GM04504 (cell line): ENCODE measurements around the gene GCM1.

Source experiments
- DNase-seq: peaks from one replicate; pipeline ENCODE4 v3.0.0-alpha.2; 2012; ENCODE audit warnings: low read depth

GCM1 gene

GRCh38 chr6:53107091-53107490, 41.5 kb downstream of the GCM1 start:
- no peak for DNase-seq

DNA sequence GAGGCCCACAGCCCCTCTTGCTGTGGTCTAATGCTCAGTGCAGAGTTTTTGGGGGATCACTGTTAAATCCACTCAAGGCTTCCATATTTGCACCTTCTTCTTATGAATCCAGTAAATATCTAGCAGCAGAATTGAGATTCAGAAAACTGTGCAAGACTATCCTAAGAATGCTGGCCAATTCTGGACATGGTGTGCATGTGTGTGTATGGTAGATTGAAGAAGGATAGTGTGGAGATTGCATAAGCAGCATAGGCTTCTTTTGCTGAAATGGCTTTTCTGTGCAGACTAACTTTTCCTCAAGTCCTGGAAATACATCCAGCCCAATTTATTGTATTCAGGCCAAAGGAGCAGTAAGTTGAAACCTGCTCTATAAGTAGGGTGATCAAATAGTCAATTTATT, 43.7 kb downstream of the GCM1 start:
- no peak for DNase-seq

GRCh38 chr6:53103993-53104675, 44.5 kb downstream of the GCM1 start:
- no peak for DNase-seq

- no peak for DNase-seq
Measured at GRCh38 chr6:53101006-53101405, 47.6 kb downstream of the GCM1 start.

DNA sequence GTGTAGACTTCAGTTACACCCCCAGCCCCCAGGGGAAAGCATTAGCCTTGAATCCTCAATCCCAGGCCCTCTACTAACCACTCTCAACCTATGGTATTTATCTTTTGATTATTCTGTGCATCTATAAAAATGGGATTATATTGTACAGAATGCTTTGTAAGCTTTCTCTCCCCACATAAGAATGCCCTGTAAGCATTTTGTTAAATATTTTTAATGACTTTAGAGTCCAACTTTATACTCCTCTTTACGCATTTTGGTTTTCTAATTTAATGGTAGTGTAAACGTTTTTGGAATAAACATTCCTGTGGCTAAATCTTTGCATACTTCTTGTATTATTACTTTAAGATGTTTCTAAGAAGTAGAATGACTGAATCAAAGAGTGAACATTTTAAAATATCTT, 48.1 kb downstream of the GCM1 start:
- no peak for DNase-seq

DNA sequence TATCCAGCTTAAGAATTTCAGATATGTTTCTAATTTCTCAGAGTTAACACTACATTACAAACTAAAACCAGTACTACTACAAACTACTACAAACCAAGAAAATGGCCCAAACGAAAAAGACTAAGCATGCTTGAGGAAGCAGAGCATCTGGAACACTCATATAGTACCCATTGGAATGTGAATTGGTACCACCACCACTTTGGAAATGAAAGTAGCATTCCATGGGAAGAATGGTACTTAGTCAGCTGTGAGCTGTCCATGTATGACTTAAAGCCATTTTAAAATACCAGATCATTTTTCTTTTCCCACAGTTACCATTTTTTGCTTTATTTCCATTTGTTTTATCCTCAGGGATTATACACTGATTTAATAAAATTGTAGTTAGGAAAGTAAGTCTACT, 52.9 kb downstream of the GCM1 start:
- no peak for DNase-seq

DNA sequence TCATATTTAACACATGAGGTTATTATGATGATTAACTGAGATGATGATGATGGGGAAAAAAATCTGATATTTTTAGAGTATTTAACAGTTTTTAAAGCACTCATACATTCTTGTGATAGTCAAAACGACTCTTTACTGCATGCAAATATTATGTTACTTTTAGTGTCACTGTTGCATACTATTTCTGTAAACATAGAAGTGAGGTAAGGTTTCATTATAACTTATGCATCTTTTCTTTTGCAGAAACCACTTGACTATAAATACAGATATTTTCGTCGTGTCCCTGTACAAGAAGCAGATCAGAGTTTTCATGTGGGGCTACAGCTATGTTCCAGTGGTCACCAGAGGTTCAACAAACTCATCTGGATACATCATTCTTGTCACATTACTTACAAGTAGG, 53.4 kb downstream of the GCM1 start:
- DNase-seq: no peak

- DNase-seq: no peak
Measured at GRCh38 chr6:53090576-53090975, 58.1 kb downstream of the GCM1 start.

DNA sequence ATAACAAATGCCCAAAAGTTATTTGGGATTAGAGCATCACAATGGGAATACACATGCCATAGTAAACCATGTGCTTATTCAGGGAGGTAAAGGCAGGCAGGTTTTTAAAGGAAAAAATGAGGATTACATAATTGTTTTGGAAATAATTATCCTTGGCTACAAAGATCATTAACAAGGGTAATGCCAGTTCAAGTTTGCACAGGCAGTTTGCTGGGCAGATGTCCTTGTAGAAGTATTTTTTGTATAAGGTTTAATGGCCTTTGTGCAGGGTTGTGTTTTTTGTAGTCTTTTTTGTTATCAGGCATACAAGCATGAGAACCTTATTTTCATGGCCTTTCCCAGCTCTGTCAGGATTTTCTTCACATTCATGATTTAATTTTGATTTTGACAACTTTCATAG, 58.7 kb downstream of the GCM1 start:
- no peak for DNase-seq

- DNase-seq: no peak
Measured at GRCh38 chr6:53086302-53086701, 62.3 kb downstream of the GCM1 start.

- DNase-seq: no peak
Measured at GRCh38 chr6:53080813-53081212, 67.8 kb downstream of the GCM1 start.
